HUES6 (cell line): ENCODE data around the gene PPP1R1C.

Experiments used
- H3K27ac ChIP-seq: 2 replicates; pipeline ENCODE4 v1.7.0; 2013; ENCODE audit warnings: low read depth, mild to moderate bottlenecking, low read length, inconsistent platforms
- H3K27me3 ChIP-seq: 2 replicates; pipeline ENCODE4 v1.6.1; 2013; ENCODE audit warnings: low read length; ENCODE audit not compliant: control insufficient read depth, insufficient read depth
- H3K36me3 ChIP-seq: 2 replicates; pipeline ENCODE4 v1.6.1; 2013; ENCODE audit warnings: low read length; ENCODE audit not compliant: control insufficient read depth, insufficient read depth
- H3K4me1 ChIP-seq: 2 replicates; pipeline ENCODE4 v1.6.1; 2013; ENCODE audit warnings: low read length; ENCODE audit not compliant: control insufficient read depth, insufficient read depth
- H3K4me3 ChIP-seq: 2 replicates; pipeline ENCODE4 v1.5.1; 2013; ENCODE audit warnings: low read depth, low read length
- H3K9ac ChIP-seq: one replicate; pipeline ENCODE4 v1.6.1; 2013; ENCODE audit warnings: mild to moderate bottlenecking, low read length
- H3K9me3 ChIP-seq: 2 replicates; pipeline ENCODE4 v1.6.1; 2013; ENCODE audit warnings: low read depth, low read length; ENCODE audit not compliant: control insufficient read depth, insufficient read depth

PPP1R1C gene

GRCh38 chr2:182164686-182165085, 179.0 kb downstream of the PPP1R1C start:
- no peak overlapping the region for H3K27ac ChIP-seq
- no peak overlapping the region for H3K9ac ChIP-seq
- H3K4me1 ChIP-seq, result no peaks in the 10 kb centered on the region
- no peaks in the 10 kb centered on the region for H3K27me3 ChIP-seq
- no peaks in the 10 kb centered on the region for H3K9me3 ChIP-seq
- H3K4me3 ChIP-seq, result no peak overlapping the region
- H3K36me3 ChIP-seq, result no peaks in the 10 kb centered on the region

GRCh38 chr2:182165202-182165601, 179.5 kb downstream of the PPP1R1C start:
- Histone ChIP-seq H3K36me3 (no peaks in the 10 kb centered on the region), H3K27ac (no peak overlapping the region), H3K4me1 (no peaks in the 10 kb centered on the region), H3K4me3 (no peak overlapping the region), H3K9ac (no peak overlapping the region), H3K27me3 (no peaks in the 10 kb centered on the region), H3K9me3 (no peaks in the 10 kb centered on the region)

- H3K4me3 ChIP-seq, result no peak overlapping the region
- H3K4me1 ChIP-seq, result no peaks in the 10 kb centered on the region
- H3K27me3 ChIP-seq, result no peaks in the 10 kb centered on the region
- H3K9ac ChIP-seq, result no peak overlapping the region
- no peaks in the 10 kb centered on the region for H3K9me3 ChIP-seq
- no peak overlapping the region for H3K27ac ChIP-seq
- H3K36me3 ChIP-seq, result no peaks in the 10 kb centered on the region
These were observed 180.8 kb downstream of the PPP1R1C start for GRCh38 chr2:182166406-182166805.

- Histone ChIP-seq H3K4me1 (no peaks in the 10 kb centered on the region), H3K27ac (no peak overlapping the region), H3K4me3 (no peak overlapping the region), H3K36me3 (no peaks in the 10 kb centered on the region), H3K9ac (no peak overlapping the region), H3K9me3 (no peaks in the 10 kb centered on the region), H3K27me3 (no peaks in the 10 kb centered on the region)
These were observed 181.2 kb downstream of the PPP1R1C start for GRCh38 chr2:182166841-182167240.
